HG02798 (cell line): ENCODE data around the gene CHRNA7.
"Not testable (repeated sequence)": the region's sequence is repeated elsewhere in the genome, so short reads cannot be mapped to it uniquely, and the experiment has no call there.

Experiments used
- ATAC-seq: cut with Tn5 transposase; IDR thresholded peaks from one replicate; pipeline ENCODE4 v1.9.1; 2021; ENCODE audit warnings: mild to moderate bottlenecking; ENCODE audit not compliant: unreplicated experiment, poor library complexity

CHRNA7 gene

DNA sequence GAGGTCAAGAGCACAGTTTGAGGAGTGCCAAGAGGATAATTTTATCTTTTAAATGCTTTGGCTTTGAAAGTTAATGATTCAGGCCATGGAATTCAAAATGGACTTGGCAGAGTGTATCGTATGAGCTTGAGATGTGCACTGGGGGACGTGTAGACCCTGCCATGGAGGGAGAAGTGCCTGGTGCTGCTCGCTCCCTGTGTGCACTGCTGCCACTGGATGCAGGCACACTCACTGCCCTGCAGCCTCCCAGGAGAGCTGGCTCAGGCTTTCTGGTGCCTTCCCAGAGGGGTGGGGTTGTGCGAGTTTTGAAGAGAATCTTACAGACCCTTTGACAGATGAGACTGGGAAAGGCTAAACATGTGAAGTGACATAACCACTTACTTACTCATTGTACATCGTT lies 135.5 kb downstream of the CHRNA7 start:
- ATAC-seq, result not testable (repeated sequence)

DNA sequence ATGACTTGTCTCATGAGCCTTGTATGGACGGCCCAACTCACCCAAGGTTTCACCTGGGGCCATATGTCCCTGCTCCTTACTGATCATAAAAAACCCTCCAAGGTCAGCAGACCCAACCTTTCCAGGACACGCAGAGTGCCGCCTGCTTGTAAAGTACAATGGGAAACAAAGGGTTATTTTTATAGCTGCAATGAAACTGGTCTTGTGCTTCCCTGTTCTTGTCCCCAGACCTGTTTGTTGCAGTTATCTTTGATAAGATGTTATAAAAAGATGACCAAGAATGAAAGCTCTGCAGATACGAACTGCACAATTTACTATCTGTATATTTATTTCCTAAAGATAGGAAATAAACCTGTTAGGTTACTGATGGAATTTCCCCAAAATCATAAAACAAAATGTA lies 136.0 kb downstream of the CHRNA7 start:
- ATAC-seq, result not testable (repeated sequence)

DNA sequence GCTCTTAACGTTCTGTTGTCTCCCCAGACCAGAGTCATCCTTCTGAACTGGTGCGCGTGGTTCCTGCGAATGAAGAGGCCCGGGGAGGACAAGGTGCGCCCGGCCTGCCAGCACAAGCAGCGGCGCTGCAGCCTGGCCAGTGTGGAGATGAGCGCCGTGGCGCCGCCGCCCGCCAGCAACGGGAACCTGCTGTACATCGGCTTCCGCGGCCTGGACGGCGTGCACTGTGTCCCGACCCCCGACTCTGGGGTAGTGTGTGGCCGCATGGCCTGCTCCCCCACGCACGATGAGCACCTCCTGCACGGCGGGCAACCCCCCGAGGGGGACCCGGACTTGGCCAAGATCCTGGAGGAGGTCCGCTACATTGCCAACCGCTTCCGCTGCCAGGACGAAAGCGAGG lies 137.6 kb downstream of the CHRNA7 start:
- ATAC-seq, result not testable (repeated sequence)

DNA sequence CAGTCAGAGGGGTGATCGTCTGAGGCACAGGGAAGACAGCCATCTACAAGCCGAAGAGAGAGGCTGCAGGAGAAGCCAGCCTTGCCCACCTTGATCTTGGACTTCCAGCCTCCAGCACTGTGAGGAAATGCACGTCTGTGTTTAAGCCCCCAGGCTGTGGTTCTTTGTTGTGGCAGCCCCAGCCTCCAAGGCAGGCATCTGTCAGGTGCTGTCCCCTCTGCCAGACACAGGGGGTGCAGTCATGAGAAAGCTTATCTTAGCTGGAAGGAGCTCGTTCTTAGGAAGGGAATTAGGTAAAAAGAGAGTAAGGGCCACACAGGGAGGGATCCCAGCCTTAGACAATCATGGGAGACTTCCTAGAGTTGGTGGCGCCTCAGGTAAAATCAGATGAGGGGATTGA lies 150.3 kb downstream of the CHRNA7 start:
- ATAC-seq, result not testable (repeated sequence)

DNA sequence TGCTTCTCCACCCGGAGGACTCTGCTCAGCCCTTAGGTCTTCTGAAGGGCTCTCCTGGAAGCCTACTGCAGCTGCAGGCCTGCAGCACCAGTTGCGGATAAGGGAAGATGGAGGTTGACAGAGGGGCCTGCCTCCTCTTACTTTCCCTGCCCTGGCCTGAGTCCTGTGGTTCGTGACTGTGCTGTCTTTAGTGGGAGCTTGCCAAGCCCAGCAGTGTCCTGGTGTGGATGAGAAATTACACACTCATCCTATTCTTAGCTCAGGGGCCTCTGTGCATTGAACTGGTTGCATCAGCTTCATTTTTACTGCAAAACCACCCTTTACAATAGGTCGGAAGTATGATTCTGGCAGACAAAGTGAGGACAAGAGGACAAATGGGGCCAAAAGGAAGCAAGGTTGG lies 163.5 kb downstream of the CHRNA7 start:
- not testable (repeated sequence) for ATAC-seq

DNA sequence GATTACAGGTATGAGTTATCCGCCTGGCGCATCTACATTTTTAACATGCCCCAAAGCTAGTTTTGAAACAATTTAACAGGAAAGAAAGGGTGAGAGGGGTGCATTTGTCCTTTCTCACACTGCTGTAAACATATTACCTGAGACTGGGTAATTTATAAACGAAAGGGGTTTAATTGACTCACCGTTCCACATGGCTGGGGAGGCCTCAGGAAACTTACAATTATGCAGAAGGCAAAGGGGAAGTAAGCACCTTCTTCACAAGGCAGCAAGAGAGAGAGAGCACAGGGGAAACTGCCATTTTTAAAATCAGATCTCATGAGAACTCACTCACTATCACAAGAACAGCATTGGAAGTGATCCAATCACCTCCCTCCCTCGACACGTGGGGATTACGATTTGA lies 165.9 kb downstream of the CHRNA7 start:
- not testable (repeated sequence) for ATAC-seq

DNA sequence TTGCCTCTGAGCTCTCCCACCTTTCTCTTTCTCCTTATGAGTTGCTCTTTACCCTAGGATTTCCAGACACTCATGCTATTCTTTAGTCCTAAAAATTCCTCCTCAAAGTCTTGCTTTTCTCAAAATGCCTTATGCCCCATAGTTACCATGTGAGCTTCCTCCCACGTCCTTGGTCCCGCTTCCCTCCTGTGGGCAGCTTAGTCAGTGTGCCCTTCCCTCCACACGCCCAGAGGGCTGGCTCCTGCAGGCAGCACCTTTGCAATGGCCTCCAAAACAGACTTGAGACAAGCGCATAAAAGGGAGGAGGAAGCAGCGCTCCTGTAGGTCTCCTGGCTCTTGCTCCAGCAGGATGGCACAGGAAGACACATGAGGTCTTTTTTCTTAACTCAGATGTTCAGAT lies 168.6 kb downstream of the CHRNA7 start:
- ATAC-seq, result not testable (repeated sequence)

DNA sequence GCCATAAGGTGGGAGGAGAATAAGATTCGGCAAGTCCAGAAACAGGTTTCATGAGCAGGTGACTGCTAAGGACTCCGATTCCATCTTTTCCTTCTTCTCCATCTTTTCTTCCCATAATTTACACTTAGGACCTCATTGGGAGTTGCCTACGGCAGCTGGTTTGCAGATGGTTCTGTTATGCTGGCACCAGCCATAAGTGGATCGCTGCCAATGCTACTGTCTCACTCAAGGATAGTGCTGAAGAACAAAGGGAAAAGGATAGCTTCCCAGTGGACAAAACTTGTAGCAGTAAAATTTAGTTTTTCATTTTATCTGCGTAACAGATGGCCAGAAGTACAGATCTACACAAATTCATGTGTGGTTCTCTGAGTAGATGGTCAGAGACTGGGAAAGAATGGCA lies 178.8 kb downstream of the CHRNA7 start:
- ATAC-seq, result not testable (repeated sequence)

DNA sequence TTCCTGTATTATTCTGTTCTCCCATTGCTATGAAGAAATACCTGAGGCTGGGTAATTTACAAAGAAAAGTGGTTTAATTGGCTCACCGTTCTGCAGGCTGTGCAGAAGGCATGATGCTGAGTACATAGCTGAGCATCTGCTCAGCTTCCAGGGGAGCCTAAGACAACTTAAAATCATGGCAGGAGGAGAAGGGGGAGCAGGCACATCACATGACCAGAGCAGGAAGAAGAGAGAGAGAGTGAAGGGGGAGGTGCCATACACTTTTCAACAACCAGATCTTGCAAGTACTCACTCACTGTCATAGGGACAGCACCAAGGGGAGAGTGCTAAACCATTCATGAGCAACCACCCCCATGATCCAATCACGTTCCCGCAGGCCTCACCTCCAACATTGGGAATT lies 188.4 kb downstream of the CHRNA7 start:
- no peak for ATAC-seq
